Lung (tissue), 12 donors: ENCODE results near the gene DCDC2. TPM values are rescaled to one million over a fixed set of nuclear protein-coding genes. Genes with fewer than 3 reads are reported as not detected.
"Not testable (repeated sequence)": the region's sequence is repeated elsewhere in the genome, so short reads cannot be mapped to it uniquely, and the experiment has no call there.

Source experiments
- ATAC-seq: fragments of 200-7000 bp; cut with Tn5 transposase; one replicate; pipeline ENCODE4 v1.9.1; 2020; ENCODE audit warnings: moderate number of reproducible peaks; ENCODE audit not compliant: insufficient read depth, low FRiP score
- DNase-seq, 3 donors: peaks; one replicate each; pipeline ENCODE4 v3.0.0-alpha.2; 2013 to 2017
- H3K27ac ChIP-seq, 2 donors: one replicate each; pipeline ENCODE4 v1.5.1; 2013; ENCODE audit warnings: mild to moderate bottlenecking in 2 of 2, moderate library complexity in 2 of 2, control low read depth in 1 of 2, inconsistent platforms in 1 of 2, low read depth in 1 of 2, low read length in 1 of 2
- H3K27me3 ChIP-seq, 3 donors: one replicate each; pipeline ENCODE4 v1.5.1; 2013; ENCODE audit warnings: low read length in 2 of 3; ENCODE audit not compliant: control insufficient read depth in 3 of 3, insufficient read depth in 3 of 3
- H3K36me3 ChIP-seq, 4 donors: one replicate each; pipeline ENCODE4 v1.5.1; 2013; ENCODE audit warnings: low read length in 4 of 4, mild to moderate bottlenecking in 1 of 4, moderate library complexity in 1 of 4; ENCODE audit not compliant: control insufficient read depth in 4 of 4, insufficient read depth in 4 of 4
- H3K4me1 ChIP-seq, 5 donors: one replicate each; pipeline ENCODE4 v1.5.1; 2013; ENCODE audit warnings: low read length in 5 of 5, mild to moderate bottlenecking in 2 of 5, moderate library complexity in 1 of 5; ENCODE audit not compliant: control insufficient read depth in 5 of 5, insufficient read depth in 5 of 5
- H3K4me3 ChIP-seq: one replicate; pipeline ENCODE4 v1.5.1; 2013; ENCODE audit warnings: mild to moderate bottlenecking, control low read depth, moderate library complexity
- H3K9ac ChIP-seq, 2 donors: one replicate each; pipeline ENCODE4 v1.5.1; 2013; ENCODE audit warnings: low read length in 2 of 2, control low read depth in 1 of 2; ENCODE audit not compliant: insufficient read depth in 1 of 2
- H3K9me3 ChIP-seq, 4 donors: one replicate each; pipeline ENCODE4 v1.5.1; 2013; ENCODE audit warnings: low read length in 3 of 4, mild to moderate bottlenecking in 1 of 4, moderate library complexity in 1 of 4; ENCODE audit not compliant: control insufficient read depth in 4 of 4, insufficient read depth in 3 of 4
- CTCF ChIP-seq: IDR thresholded peaks from 2 replicates; pipeline ENCODE4 v1.5.1; 2012; ENCODE audit warnings: mild to moderate bottlenecking; ENCODE audit errors: control extremely low read depth, extremely low read depth
- WGBS, 2 donors: extraction: QIAGEN DNeasy Blood & Tissue Kit; methylation state at CpG; one replicate each; pipeline ENCODE4 v1.1.7; 2013; 5-methylcytosine and 5-hydroxymethylcytosine counted together
- polyA plus RNA-seq, 2 donors: library from polyadenylated mRNA; stranded (reverse); fragments of 200-250 nt; gene quantifications; one replicate each; pipeline ENCODE4 v1.2.1, GENCODE V29; 2013
- total RNA-seq, 2 donors: library from RNA; depleted of rRNA in 1 of 2; stranded (reverse); fragments of >200 nt in 1 of 2; gene quantifications; one replicate each; pipeline ENCODE4 v1.2.1, GENCODE V29; 2014 to 2021
- donor health status: control.
- donor health status: control.
- donor health status: Bipolar disorder and iron deficiency.
- donor health status: healthy.
- donor health status: DM: yes; HTN: yes; CAD: no.

Gene DCDC2
- total and polyA plus RNA-seq, 4 donors = 2.3 to 14.2 (median 6.2) TPM

- Histone ChIP-seq H3K27ac (no peak overlapping the region), H3K4me3 (no peak overlapping the region), H3K27me3 (no peaks in the 10 kb centered on the region), H3K4me1 (peaks cover 0 to 5% (median 0%) of the 10 kb centered on the region in 5 donors), H3K9ac (no peak overlapping the region), H3K36me3 (no peaks in the 10 kb centered on the region), H3K9me3 (no peaks in the 10 kb centered on the region)
- no peak for TF ChIP-seq CTCF
- ATAC-seq (no peak), DNase-seq (no peak)
- 75% methylated on average over 1 of the region's 1 CpG for WGBS, 2 donors
These were observed 87.8 kb downstream of the DCDC2 start for GRCh38 chr6:24270011-24270410.

GRCh38 chr6:24258214-24258613 is 99.6 kb downstream of the DCDC2 start:
- not testable (repeated sequence) for H3K36me3 ChIP-seq, H3K4me3 ChIP-seq, H3K27ac ChIP-seq, DNase-seq, H3K9me3 ChIP-seq, H3K9ac ChIP-seq, ATAC-seq, H3K27me3 ChIP-seq, H3K4me1 ChIP-seq
- 88 to 89% methylated on average over 6 of the region's 6 CpGs for WGBS, 2 donors

GRCh38 chr6:24257282-24257681 is 100.6 kb downstream of the DCDC2 start:
- H3K4me3 ChIP-seq = no peak overlapping the region
- H3K27ac ChIP-seq = no peak overlapping the region
- no peaks in the 10 kb centered on the region for H3K4me1 ChIP-seq
- H3K9ac ChIP-seq = no peak overlapping the region
- no peaks in the 10 kb centered on the region for H3K9me3 ChIP-seq
- DNase-seq = no peak
- no peaks in the 10 kb centered on the region for H3K36me3 ChIP-seq
- no peaks in the 10 kb centered on the region for H3K27me3 ChIP-seq
- WGBS, 2 donors = 87 to 90% methylated on average over 4 of the region's 4 CpGs
- no peak for ATAC-seq
- TF ChIP-seq CTCF = no peak

- H3K4me1 ChIP-seq = no peaks in the 10 kb centered on the region
- no peaks in the 10 kb centered on the region for H3K36me3 ChIP-seq
- 86 to 87% methylated on average over 1 of the region's 1 CpG for WGBS, 2 donors
- DNase-seq (no peak), ATAC-seq (no peak)
- H3K4me3 ChIP-seq = no peak overlapping the region
- H3K27ac ChIP-seq = no peak overlapping the region
- H3K9me3 ChIP-seq = peaks cover 0 to 2% (median 0%) of the 10 kb centered on the region in 4 donors
- no peak overlapping the region for H3K9ac ChIP-seq
- H3K27me3 ChIP-seq = no peaks in the 10 kb centered on the region
- no peak for TF ChIP-seq CTCF
These were observed 102.2 kb downstream of the DCDC2 start for GRCh38 chr6:24255676-24256075.
